Cardiac fibroblast (primary cell): Measurements from ENCODE around the gene ATAD2B.

Experiments
- DNase-seq, 2 donors: peaks; one replicate each; pipeline versions ENCODE4 v3.0.0 to v3.0.0-alpha.2; 2010; ENCODE audit warnings: low read depth in 2 of 2
- H3K4me3 ChIP-seq, 2 donors: replicated peaks in 1 of 2; 1 replicate in 1 of 2; 2 replicates in 1 of 2; pipeline ENCODE4 v1.5.1; 2011; ENCODE audit warnings: low read depth in 2 of 2, low read length in 2 of 2, mild to moderate bottlenecking in 2 of 2, moderate library complexity in 1 of 2
- TF ChIP-seq, protein P1 (sequence below): IDR thresholded peaks from one replicate; pipeline ENCODE4 v1.5.1; 2011; ENCODE audit warnings: low read depth, mild to moderate bottlenecking, low read length, inconsistent platforms

Gene ATAD2B

DNA sequence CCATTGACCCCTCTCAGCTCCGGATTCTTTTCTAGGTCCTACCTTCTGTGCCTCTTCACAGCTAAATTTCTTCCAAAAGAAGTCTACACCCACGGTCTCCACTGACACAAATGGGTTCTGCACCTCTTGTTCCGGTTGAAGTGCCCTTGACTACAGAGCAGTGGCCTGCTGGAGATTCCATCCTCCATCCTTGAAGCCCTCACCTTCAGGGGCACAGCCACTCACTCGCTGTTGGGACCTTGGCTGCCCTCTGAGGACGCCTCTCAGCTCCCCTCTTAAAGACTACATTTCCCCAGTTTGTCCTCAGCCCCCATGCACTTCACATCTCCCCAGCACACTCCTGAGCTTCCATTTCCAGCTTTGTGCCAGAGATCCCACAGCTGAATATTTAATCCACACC lies 226.3 kb downstream of the ATAD2B start:
- no peak overlapping the region for H3K4me3 ChIP-seq
- TF ChIP-seq, protein P1, sequence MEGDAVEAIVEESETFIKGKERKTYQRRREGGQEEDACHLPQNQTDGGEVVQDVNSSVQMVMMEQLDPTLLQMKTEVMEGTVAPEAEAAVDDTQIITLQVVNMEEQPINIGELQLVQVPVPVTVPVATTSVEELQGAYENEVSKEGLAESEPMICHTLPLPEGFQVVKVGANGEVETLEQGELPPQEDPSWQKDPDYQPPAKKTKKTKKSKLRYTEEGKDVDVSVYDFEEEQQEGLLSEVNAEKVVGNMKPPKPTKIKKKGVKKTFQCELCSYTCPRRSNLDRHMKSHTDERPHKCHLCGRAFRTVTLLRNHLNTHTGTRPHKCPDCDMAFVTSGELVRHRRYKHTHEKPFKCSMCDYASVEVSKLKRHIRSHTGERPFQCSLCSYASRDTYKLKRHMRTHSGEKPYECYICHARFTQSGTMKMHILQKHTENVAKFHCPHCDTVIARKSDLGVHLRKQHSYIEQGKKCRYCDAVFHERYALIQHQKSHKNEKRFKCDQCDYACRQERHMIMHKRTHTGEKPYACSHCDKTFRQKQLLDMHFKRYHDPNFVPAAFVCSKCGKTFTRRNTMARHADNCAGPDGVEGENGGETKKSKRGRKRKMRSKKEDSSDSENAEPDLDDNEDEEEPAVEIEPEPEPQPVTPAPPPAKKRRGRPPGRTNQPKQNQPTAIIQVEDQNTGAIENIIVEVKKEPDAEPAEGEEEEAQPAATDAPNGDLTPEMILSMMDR: no peak
- no peak for DNase-seq

DNA sequence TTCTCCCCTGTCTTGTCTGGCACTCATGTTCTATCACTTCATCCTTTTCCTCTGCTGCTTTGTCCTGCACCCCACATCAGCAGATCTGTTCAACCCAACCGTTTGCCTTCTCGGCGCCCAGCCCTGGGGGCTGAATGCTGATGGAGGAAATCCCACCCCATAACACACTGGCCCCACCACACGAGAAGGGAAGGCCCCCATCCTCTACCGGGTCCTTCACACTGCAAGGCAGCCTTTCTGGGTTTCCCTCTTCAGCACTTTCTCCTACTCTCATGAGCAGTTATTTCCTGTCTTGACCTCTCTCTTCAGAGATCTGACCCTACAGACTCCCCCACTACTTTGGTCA lies 227.4 kb downstream of the ATAD2B start:
- DNase-seq: no peak
- no peak overlapping the region for H3K4me3 ChIP-seq
- TF ChIP-seq, protein P1: no peak

DNA sequence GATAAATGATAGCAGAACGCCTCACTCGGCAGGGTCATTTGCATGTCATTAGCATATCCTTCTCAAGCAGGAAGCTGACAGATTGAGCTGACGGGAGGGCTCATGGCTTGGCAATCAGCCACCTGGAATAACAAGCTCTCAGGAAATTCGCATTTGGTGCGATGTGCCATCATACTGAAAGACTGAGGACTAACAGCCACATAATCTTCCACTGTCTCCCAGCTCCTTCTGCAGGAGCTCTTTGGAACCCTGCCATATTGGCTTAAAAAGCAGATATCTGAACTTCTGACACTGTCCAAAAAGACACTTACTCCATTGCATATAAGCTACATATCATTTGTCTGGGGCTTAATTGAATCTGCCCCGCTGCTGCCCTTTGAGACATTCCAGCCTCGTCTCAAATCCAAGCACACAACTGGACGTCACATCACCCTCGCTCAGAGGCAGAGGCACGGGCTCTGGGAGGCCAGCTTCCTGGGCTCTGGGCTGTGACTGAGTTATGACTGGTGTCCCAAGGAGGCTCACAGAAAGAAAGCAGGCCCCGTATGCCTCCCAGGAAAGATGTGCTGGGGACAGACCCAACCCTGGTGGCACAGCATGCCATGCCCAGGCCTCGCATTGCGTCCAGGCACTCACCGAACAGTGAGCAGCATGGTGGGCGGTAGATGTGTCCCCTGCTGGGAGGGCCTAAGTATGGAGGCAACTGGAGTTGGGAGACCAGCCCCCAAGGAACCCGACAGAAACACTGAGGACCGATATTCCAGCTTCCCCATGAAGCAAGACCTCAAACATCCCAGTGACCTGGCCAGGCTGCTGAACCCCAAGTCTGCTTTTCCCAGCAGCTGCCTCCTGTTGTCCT lies 228.0 kb downstream of the ATAD2B start:
- H3K4me3 ChIP-seq: no peak overlapping the region
- TF ChIP-seq, protein P1: no peak
- DNase-seq: peak; percentile 45 to 54
